ENCODE data around the gene CHST15. TPM values are rescaled to one million over a fixed set of nuclear protein-coding genes. Genes with fewer than 3 reads are reported as not detected.

CHST15 gene
- total RNA-seq, 1 donor from 2014 or later, result 0.18 TPM

DNA sequence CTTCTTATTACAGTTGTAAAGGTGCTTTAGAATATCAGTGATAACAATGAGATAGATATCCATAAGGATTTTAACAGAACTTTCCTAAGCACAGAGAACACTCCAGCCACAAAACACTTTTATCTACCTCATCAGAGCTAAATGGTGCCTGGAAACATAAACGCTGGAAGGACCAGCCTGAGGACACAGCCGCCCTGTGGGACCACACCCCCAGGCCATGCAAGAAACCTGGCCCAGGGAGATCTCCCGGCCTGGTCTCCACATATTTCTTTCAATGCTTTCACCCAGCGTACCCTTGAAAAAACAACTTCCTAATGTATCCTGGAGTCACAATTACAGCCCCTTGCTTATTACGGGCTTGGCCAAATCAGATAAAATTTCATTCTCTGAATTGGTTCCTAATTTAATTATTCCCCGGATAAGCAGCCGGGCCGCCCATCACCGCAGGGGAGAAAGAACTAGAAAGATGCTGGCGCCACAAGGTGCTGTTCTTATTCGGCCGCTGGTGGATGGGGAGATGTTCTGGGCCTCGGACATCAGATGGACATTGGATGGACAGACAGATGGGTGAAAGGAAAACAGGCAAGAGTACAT lies 11.8 kb downstream of the CHST15 start:
- Mint-ChIP-seq H3K9me3 (no peaks in the 10 kb centered on the region), H3K27me3 (ENCODE audit: insufficient read depth) (peaks cover 17% of the 10 kb centered on the region), H3K4me1 (ENCODE audit: low read depth) (no peaks in the 10 kb centered on the region), H3K36me3 (ENCODE audit: low read depth) (no peaks in the 10 kb centered on the region), H3K27ac (no peak overlapping the region), H3K4me3 (no peak overlapping the region)
- DNase-seq (ENCODE audit: low spot score), result no peak
- intact Hi-C loops (cut with micrococcal nuclease), result no loop called here

DNA sequence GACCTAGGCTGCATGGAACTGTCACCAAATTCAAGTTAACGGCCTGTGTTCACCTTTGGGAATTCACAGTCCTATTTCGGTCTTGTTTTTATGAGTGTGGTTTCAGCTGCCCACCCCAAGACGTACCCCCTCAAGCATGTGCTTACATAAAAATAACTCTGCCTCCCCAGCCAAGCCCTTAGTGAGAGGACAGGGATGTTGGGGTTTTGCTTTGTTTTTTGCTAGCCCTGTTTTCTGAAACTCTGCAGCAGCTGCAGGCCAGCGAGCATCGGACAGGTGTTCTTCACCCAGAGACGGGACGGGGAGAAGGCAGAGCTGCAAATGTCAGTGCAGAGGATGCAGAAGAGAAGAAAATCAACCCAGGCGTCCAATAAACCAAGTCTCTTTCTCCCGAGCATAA lies 13.5 kb downstream of the CHST15 start:
- Mint-ChIP-seq H3K4me3 (no peak overlapping the region), H3K4me1 (ENCODE audit: low read depth) (peaks cover under 1% of the 10 kb centered on the region), H3K27ac (no peak overlapping the region), H3K9me3 (no peaks in the 10 kb centered on the region), H3K27me3 (ENCODE audit: insufficient read depth) (peaks cover 15% of the 10 kb centered on the region), H3K36me3 (ENCODE audit: low read depth) (no peaks in the 10 kb centered on the region)
- intact Hi-C loops (cut with micrococcal nuclease), result no loop called here
- no peak for DNase-seq (ENCODE audit: low spot score)

DNA sequence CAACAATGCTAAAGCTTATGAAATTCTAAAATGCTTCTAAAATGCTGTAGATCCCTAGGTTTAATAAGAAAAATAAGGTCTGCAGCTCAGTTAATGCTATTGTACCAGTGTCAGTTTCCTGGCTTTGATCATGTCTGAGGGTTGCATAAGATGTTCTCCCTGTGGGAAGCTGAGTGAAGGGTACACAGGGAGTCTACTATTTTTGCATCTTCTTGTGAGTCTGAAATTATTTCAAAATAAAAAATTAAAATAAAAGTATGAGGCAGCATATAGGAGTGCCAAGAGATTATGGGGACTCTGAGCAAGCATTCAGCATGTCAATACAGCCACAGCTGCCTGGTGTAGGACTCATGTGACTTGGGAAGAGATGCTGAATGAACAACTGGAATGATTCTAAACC lies 14.7 kb downstream of the CHST15 start:
- Mint-ChIP-seq H3K9me3 (no peaks in the 10 kb centered on the region), H3K27ac (no peak overlapping the region), H3K27me3 (ENCODE audit: insufficient read depth) (peaks cover 15% of the 10 kb centered on the region), H3K36me3 (ENCODE audit: low read depth) (no peaks in the 10 kb centered on the region), H3K4me1 (ENCODE audit: low read depth) (peaks cover 10% of the 10 kb centered on the region), H3K4me3 (no peak overlapping the region)
- DNase-seq (ENCODE audit: low spot score), result no peak
- intact Hi-C loops (cut with micrococcal nuclease), result no loop called here

DNA sequence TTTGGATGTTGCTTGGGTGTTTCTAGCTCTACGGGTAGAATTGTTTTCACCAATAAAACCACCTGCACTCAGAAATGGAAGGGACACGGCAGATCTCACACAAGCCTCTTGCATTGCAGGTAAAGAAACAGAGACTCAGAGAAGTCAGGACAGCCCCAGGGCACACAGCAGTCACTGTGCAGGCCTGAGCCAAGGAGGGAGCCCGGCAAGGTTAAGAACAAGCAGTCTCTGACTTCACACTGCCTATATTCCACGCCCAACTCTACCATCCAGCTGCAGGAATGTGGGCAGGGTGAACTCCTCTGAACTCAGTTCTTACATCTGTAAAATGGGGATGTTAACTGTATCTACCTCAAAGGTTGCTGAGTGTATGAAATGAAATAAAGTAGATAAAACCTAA lies 15.4 kb downstream of the CHST15 start:
- Mint-ChIP-seq H3K36me3 (ENCODE audit: low read depth) (no peaks in the 10 kb centered on the region), H3K9me3 (no peaks in the 10 kb centered on the region), H3K4me3 (no peak overlapping the region), H3K27ac (no peak overlapping the region), H3K4me1 (ENCODE audit: low read depth) (peaks cover 12% of the 10 kb centered on the region), H3K27me3 (ENCODE audit: insufficient read depth) (peaks cover 15% of the 10 kb centered on the region)
- DNase-seq (ENCODE audit: low spot score), result no peak
- intact Hi-C loops (cut with micrococcal nuclease), result no loop called here

DNA sequence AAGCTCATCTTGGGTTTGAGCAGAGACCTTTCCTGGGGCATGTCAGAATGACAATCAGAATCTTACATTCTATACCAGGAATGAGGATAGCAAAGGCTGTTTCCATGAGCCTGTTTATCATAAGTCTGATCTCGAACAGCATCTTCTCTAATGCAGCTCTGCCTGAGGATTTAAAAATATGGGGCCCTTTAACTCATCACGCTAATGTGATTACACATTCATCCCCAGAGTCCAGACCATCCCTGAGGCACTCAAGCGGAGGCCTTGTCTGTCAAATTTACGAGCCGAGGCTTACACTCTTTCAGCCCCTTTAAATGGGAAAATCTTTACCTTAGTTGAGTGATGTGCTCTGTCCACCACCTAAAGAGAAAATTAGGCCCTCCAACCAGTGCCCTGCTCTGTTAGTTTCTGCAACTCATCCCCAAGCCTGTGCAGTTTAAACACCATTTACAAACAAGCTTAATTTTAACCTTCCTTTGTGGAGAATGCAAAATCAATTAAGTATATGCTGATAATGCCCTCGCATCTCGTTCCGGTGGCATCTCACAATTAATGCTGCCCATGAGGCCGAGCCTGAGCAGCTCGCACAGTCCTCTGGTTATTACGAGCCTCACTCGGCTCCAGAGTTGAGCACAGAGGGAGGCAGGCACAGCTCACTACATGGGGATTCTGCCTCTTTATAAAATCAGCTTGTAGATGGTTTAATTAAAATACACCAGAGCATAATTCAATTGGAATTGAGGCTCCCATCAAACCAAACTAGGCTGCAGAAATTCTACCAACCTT lies 16.0 kb downstream of the CHST15 start:
- peaks cover 15% of the 10 kb centered on the region for H3K27me3 Mint-ChIP-seq (ENCODE audit: insufficient read depth)
- intact Hi-C loops (cut with micrococcal nuclease), result no loop called here
- no peak overlapping the region for H3K4me3 Mint-ChIP-seq

DNA sequence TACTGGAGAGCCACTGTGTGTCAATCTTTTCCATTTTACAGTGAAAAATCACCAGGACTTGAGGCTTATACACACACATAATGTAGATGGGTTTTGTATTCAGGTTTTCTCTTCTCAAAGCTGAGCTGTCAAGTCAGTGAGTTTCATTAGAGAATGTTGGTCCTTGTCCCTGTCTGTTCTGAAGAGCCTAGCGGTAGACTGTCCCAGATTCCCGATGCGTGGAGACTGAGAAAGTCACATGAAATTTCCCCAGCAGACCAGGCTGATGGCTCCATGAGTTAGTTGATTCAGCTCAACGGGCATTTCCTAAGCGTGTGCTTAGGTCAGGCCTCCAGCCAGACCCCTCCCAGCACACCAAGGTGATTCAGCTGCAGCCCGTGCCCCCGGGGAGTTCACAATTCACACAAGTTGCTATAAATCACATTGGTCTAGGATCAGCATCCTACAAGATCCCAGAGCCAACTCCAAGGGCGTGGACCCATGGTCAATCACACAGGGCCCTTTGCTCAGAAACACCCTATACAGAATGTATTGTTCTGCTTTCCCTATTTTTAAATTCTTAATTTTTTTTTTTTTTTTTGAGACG lies 17.2 kb downstream of the CHST15 start:
- Mint-ChIP-seq H3K9me3 (no peaks in the 10 kb centered on the region), H3K36me3 (ENCODE audit: low read depth) (no peaks in the 10 kb centered on the region), H3K4me3 (no peak overlapping the region), H3K27me3 (ENCODE audit: insufficient read depth) (peaks cover 22% of the 10 kb centered on the region), H3K4me1 (ENCODE audit: low read depth) (peaks cover 21% of the 10 kb centered on the region), H3K27ac (no peak overlapping the region)
- no peak for DNase-seq (ENCODE audit: low spot score)
- intact Hi-C loops (cut with micrococcal nuclease), result no loop called here

More for the DNA sequence above, 16.0 kb downstream of the CHST15 start:
- H3K36me3 Mint-ChIP-seq (ENCODE audit: low read depth), result no peaks in the 10 kb centered on the region
- H3K27ac Mint-ChIP-seq, result no peak overlapping the region
- DNase-seq (ENCODE audit: low spot score), result no peak
- H3K9me3 Mint-ChIP-seq, result no peaks in the 10 kb centered on the region
- H3K4me1 Mint-ChIP-seq (ENCODE audit: low read depth), result peaks cover 15% of the 10 kb centered on the region

DNA sequence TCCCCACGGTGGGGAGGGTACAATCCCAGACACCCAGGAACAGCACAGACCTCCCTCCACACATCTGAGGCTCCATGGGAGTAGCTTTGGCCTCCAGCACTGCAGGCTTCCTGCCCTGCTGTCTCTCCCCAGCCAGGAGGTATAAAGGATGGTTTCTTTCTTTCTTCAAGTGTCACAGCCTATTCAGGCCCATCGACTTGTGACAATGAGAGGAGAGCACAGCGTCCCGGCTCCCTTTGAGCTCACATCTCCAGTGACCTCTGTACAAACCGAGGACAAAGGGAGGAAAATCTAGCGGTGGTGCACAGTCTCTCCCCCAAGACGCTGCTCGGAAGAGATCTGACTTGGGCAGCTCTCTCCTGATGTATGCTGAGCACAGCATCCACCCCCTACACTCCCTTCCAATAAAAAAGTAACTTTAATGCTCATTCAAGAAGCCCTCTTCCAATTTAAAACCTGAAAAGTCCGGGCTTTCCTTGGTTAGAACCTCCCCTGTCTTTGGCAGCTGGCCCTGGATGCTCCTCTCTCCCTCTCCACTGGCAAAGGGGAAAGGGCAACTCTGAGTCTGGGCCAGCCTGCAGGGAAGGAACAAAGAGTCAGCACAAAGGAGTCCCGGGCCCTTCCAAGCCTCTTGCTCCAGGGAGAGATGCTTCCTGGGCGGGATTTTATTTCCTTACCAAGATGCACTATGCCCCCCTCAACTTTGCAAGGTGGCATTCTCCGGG lies 18.0 kb downstream of the CHST15 start:
- Mint-ChIP-seq H3K27me3 (ENCODE audit: insufficient read depth) (peaks cover 18% of the 10 kb centered on the region), H3K4me3 (no peak overlapping the region), H3K36me3 (ENCODE audit: low read depth) (no peaks in the 10 kb centered on the region), H3K9me3 (no peaks in the 10 kb centered on the region), H3K27ac (no peak overlapping the region), H3K4me1 (ENCODE audit: low read depth) (peaks cover 21% of the 10 kb centered on the region)
- intact Hi-C loops (cut with micrococcal nuclease), result no loop called here
- DNase-seq (ENCODE audit: low spot score), result no peak

DNA sequence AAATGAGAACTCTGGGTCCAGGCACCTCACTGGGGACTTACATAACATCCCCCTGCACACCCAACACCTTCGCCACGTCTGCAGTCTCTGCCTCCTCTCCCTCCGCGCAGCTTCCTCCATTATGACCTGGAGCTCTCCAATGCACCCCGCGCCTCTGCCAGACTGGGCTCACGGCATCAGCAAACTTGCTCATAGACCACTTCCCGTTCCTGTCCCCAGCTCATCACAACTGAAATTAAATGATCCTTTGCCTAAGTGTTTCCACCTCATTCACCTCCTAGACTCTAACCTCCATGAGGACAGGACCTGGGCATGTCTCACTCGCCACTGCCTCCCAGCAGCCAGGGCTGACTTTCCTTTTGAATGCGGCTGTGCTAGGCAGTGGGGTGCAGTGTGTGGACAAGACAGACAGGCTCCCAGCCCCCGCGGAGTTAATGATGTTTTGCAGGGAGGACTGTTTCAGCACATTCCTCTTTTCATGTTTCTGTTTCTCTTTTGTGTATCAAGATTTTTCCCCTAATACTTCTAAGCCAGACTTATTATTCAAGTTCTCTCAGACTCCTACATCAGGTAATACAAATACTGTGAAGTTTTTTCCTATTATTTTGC lies 18.8 kb downstream of the CHST15 start:
- Mint-ChIP-seq H3K4me1 (ENCODE audit: low read depth) (peaks cover 21% of the 10 kb centered on the region), H3K27ac (no peak overlapping the region)
- DNase-seq (ENCODE audit: low spot score), result no peak

DNA sequence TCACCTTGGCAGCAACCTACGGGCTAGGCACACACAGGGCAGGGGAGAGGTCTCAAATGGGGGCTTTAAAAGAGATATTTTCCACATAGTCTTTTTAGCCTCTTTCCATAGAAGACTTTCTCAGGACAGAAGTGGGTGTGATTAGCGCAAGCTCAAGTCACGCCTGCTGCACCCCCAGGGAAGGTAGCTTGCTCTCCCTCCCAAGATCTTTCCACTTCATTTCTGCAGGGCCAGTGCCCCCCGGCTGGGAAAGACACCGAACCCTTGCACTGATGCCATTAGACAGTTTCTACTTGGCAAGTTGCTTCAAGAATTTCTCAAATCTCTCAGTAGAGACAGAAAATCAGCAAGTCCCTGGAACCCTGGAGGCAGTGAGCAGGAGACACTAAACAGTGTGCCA lies 19.4 kb downstream of the CHST15 start:
- Mint-ChIP-seq H3K4me3 (no peak overlapping the region), H3K9me3 (no peaks in the 10 kb centered on the region), H3K27ac (no peak overlapping the region), H3K27me3 (ENCODE audit: insufficient read depth) (peaks cover 15% of the 10 kb centered on the region), H3K4me1 (ENCODE audit: low read depth) (peaks cover 21% of the 10 kb centered on the region), H3K36me3 (ENCODE audit: low read depth) (no peaks in the 10 kb centered on the region)
- DNase-seq (ENCODE audit: low spot score), result no peak
- intact Hi-C loops (cut with micrococcal nuclease), result no loop called here

More for the DNA sequence above, 18.8 kb downstream of the CHST15 start:
- H3K4me3 Mint-ChIP-seq, result no peak overlapping the region
- no peaks in the 10 kb centered on the region for H3K9me3 Mint-ChIP-seq
- H3K27me3 Mint-ChIP-seq (ENCODE audit: insufficient read depth), result peaks cover 15% of the 10 kb centered on the region
- H3K36me3 Mint-ChIP-seq (ENCODE audit: low read depth), result no peaks in the 10 kb centered on the region
- intact Hi-C loops (cut with micrococcal nuclease), result no loop called here

DNA sequence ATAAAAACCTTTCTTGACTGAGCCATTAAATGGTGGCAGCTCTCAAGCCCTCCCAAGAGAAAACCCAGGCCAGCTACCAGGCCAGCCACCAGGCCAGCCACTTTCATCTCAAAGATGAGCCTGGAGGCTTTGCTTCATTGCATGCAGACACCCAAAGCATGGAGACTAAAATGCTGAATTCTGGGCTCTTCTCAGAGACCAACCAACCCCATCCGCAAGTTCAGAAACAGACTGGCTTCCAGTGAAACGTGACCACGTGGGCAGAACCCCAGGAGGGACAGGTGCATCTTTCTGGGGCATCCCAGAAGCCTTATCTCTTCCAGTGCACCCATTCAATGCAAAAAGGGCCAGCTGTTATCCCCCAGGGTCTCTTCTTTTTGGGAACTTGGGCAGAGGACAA lies 20.9 kb downstream of the CHST15 start:
- Mint-ChIP-seq H3K27ac (no peak overlapping the region), H3K4me3 (no peak overlapping the region), H3K36me3 (ENCODE audit: low read depth) (no peaks in the 10 kb centered on the region), H3K27me3 (ENCODE audit: insufficient read depth) (peaks cover 16% of the 10 kb centered on the region), H3K4me1 (ENCODE audit: low read depth) (peaks cover 21% of the 10 kb centered on the region), H3K9me3 (no peaks in the 10 kb centered on the region)
- no peak for DNase-seq (ENCODE audit: low spot score)
- intact Hi-C loops (cut with micrococcal nuclease), result no loop called here

DNA sequence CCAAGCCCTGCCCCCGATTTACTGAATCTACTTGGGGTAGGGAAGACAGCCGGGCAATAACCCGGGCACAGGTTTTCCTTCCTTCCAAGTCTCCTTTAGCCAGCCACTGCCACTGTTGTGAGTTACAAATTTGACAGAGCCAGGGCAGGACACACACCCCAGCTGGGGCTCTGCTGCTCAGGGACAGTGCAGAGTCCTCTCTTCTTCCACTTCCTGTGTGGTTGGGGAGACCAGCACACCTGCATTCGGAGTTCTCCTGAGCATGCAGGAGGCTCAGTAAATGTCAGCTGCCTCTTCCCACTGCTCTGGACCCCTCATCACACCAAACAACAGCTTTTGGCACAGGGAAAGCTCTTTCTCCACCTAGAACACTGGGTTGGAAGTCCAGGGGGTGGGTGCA lies 21.3 kb downstream of the CHST15 start:
- DNase-seq (ENCODE audit: low spot score), result no peak
- no peak overlapping the region for H3K27ac Mint-ChIP-seq
- H3K4me1 Mint-ChIP-seq (ENCODE audit: low read depth), result peaks cover 21% of the 10 kb centered on the region
- H3K27me3 Mint-ChIP-seq (ENCODE audit: insufficient read depth), result peaks cover 13% of the 10 kb centered on the region
- no peaks in the 10 kb centered on the region for H3K9me3 Mint-ChIP-seq
- H3K4me3 Mint-ChIP-seq, result no peak overlapping the region
- intact Hi-C loops (cut with micrococcal nuclease), result no loop called here
- H3K36me3 Mint-ChIP-seq (ENCODE audit: low read depth), result no peaks in the 10 kb centered on the region

DNA sequence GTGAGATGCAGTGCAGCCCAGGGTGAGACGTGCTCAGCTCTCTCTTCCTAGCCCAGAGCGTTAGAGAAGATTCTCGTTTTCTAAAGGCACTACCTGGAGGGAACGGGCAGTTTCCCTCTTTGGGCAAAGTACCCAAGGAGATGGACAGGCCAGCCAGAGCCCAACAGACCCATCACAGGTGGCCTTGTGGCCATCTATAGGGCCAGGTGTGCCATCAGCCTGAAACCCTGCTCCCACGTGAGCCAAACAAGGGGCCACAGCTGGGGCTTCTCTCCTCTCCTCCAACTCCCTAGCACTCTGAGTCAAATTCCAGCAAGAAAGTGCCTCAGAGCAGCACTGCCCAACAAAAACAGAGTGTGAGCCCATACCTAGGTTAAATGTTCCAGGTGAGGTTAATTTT lies 22.3 kb downstream of the CHST15 start:
- Mint-ChIP-seq H3K36me3 (ENCODE audit: low read depth) (no peaks in the 10 kb centered on the region), H3K27me3 (ENCODE audit: insufficient read depth) (peaks cover 12% of the 10 kb centered on the region), H3K4me3 (no peak overlapping the region), H3K4me1 (ENCODE audit: low read depth) (peaks cover 23% of the 10 kb centered on the region), H3K27ac (no peak overlapping the region), H3K9me3 (no peaks in the 10 kb centered on the region)
- no peak for DNase-seq (ENCODE audit: low spot score)
- intact Hi-C loops (cut with micrococcal nuclease), result no loop called here
